SK-N-SH (cell line): ENCODE measurements around the gene CHST7. TPM values are rescaled to one million over a fixed set of nuclear protein-coding genes. Genes with fewer than 3 reads are reported as not detected.

ENCODE experiments used
- CTCF ChIA-PET: fragments of 300-600, 350-600 bp; formaldehyde crosslinking; extraction: SDS; loops from one replicate; lab custom pipeline; 2021; lab: Yijun Ruan, JAX
- POLR2A ChIA-PET: fragments of 350-600 bp; sonication (Branson Sonifier 250); formaldehyde crosslinking; extraction: SDS; loops from one replicate; lab custom pipeline; 2020; ENCODE audit warnings: antibody characterized with exemption, inconsistent platforms; lab: Yijun Ruan, JAX
- DNase-seq: peaks from one replicate; pipeline ENCODE4 v3.0.0; 2012
- H2AFZ ChIP-seq: fragments of 200-600 bp; sonication (generic); 2 replicates; pipeline ENCODE4 v1.8.1; 2016; ENCODE audit warnings: antibody characterized with exemption, mild to moderate bottlenecking, low read depth
- H3F3A ChIP-seq: fragments of 200-600 bp; sonication (generic); replicated peaks from 2 replicates; pipeline ENCODE3; 2016; ENCODE audit warnings: antibody characterized with exemption, mild to moderate bottlenecking; ENCODE audit not compliant: insufficient read depth
- H3K27ac ChIP-seq, 2 experiments: fragments of 200-500 bp in 1 of 2; fragments of 200-600 bp in 1 of 2; sonication (Bioruptor generic) in 1 of 2; sonication (generic), shearing (Covaris generic) in 1 of 2; 2 replicates each; pipeline versions ENCODE4 v1.5.1 to v1.6.1; 2014 to 2016; ENCODE audit warnings: low read depth in 2 of 2, inconsistent platforms in 1 of 2, low read length in 1 of 2, mild to moderate bottlenecking in 1 of 2, mixed read lengths in 1 of 2
- H3K27me3 ChIP-seq: fragments of 200-600 bp; sonication (generic), shearing (Covaris generic); 2 replicates; pipeline ENCODE4 v1.6.1; 2016; ENCODE audit warnings: mixed run types; ENCODE audit not compliant: insufficient read depth
- H3K36me3 ChIP-seq, 2 experiments: fragments of 200-500 bp in 1 of 2; fragments of 200-600 bp in 1 of 2; sonication (Bioruptor generic) in 1 of 2; sonication (generic) in 1 of 2; replicated peaks in 1 of 2; 2 replicates each; pipeline versions ENCODE3 to v1.5.1; 2014 to 2016; ENCODE audit warnings: low read length in 1 of 2, mild to moderate bottlenecking in 1 of 2; ENCODE audit not compliant: insufficient read depth in 2 of 2, control insufficient read depth in 1 of 2
- H3K4me1 ChIP-seq, 2 experiments: fragments of 200-500 bp in 1 of 2; fragments of 200-600 bp in 1 of 2; sonication (Bioruptor generic) in 1 of 2; sonication (generic), shearing (Covaris generic) in 1 of 2; 2 replicates each; pipeline versions ENCODE4 v1.5.1 to v1.6.1; 2014 to 2016; ENCODE audit warnings: low read depth in 1 of 2, low read length in 1 of 2, mixed run types in 1 of 2; ENCODE audit not compliant: insufficient read depth in 2 of 2, control insufficient read depth in 1 of 2
- H3K4me2 ChIP-seq: fragments of 200-600 bp; sonication (generic), shearing (Covaris generic); 2 replicates; pipeline ENCODE4 v1.6.1; 2017; ENCODE audit warnings: mixed run types
- H3K4me3 ChIP-seq, 2 experiments: fragments of 200-500 bp in 1 of 2; fragments of 200-600 bp in 1 of 2; sonication (Bioruptor generic) in 1 of 2; sonication (generic), shearing (Covaris generic) in 1 of 2; 2 replicates each; pipeline versions ENCODE4 v1.5.1 to v1.8.1; 2014 to 2016; ENCODE audit warnings: low read depth in 2 of 2, inconsistent platforms in 1 of 2, low read length in 1 of 2, mild to moderate bottlenecking in 1 of 2, mixed read lengths in 1 of 2, moderate library complexity in 1 of 2
- H3K79me2 ChIP-seq: fragments of 200-600 bp; sonication (generic); 2 replicates; pipeline ENCODE4 v1.8.1; 2017; ENCODE audit warnings: mild to moderate bottlenecking; ENCODE audit not compliant: insufficient read depth
- H3K9ac ChIP-seq: fragments of 200-600 bp; sonication (generic); 2 replicates; pipeline ENCODE4 v1.6.1; 2017; ENCODE audit warnings: mixed run types
- H3K9me2 ChIP-seq: fragments of 200-600 bp; sonication (generic); 2 replicates; pipeline ENCODE4 v1.6.1; 2017; ENCODE audit warnings: mixed run types
- H3K9me3 ChIP-seq: fragments of 200-600 bp; sonication (generic); 2 replicates; pipeline ENCODE4 v1.6.1; 2017; ENCODE audit warnings: mixed run types, mild to moderate bottlenecking, moderate library complexity
- H4K20me1 ChIP-seq: fragments of 200-600 bp; sonication (generic); 2 replicates; pipeline ENCODE4 v1.6.1; 2017; ENCODE audit warnings: mild to moderate bottlenecking, mixed run types; ENCODE audit not compliant: insufficient read depth
- EP300 ChIP-seq, 2 experiments: IDR thresholded peaks; 2 replicates each; pipeline versions ENCODE4 v1.4.0 to v1.6.1; 2012; ENCODE audit warnings: borderline replicate concordance in 1 of 2, low read depth in 1 of 2, low read length in 1 of 2
- EZH2phosphoT487 ChIP-seq: fragments of 200-600 bp; sonication (generic); IDR thresholded peaks from 2 replicates; pipeline ENCODE4 v1.6.1; 2017; ENCODE audit warnings: low read depth, mixed run types, mild to moderate bottlenecking, antibody characterized with exemption, moderate library complexity, borderline replicate concordance
- FOSL2 ChIP-seq: IDR thresholded peaks from 2 replicates; pipeline ENCODE4 v1.4.0; 2012; ENCODE audit warnings: low read depth, mild to moderate bottlenecking, moderate library complexity, borderline replicate concordance
- FOXJ3 ChIP-seq: sonication (generic); formaldehyde crosslinking; IDR thresholded peaks from 2 replicates; pipeline ENCODE4 v1.5.1; 2020; ENCODE audit warnings: mild to moderate bottlenecking, missing genetic modification reagents
- GATA2 ChIP-seq: sonication (generic); formaldehyde crosslinking; IDR thresholded peaks from 2 replicates; pipeline ENCODE4 v1.5.0; 2020; ENCODE audit warnings: mild to moderate bottlenecking, missing genetic modification reagents
- MEF2A ChIP-seq: IDR thresholded peaks from 2 replicates; pipeline ENCODE4 v1.4.0; 2012; ENCODE audit warnings: low read depth, borderline replicate concordance
- MXI1 ChIP-seq: IDR thresholded peaks from 2 replicates; pipeline ENCODE4 v1.6.1; 2012; ENCODE audit warnings: mild to moderate bottlenecking, low read depth, low read length, improper control_type of control experiment
- NRF1 ChIP-seq: IDR thresholded peaks from 2 replicates; pipeline ENCODE4 v1.6.1; 2012; ENCODE audit warnings: low read depth, mild to moderate bottlenecking, low read length
- RCOR1 ChIP-seq: fragments of 150-350 bp; IDR thresholded peaks from 2 replicates; pipeline ENCODE4 v1.6.1; 2017; ENCODE audit warnings: antibody characterized with exemption, low read length
- TCF12 ChIP-seq: IDR thresholded peaks from 2 replicates; pipeline ENCODE4 v1.4.0; 2012
- YY1 ChIP-seq: IDR thresholded peaks from 2 replicates; pipeline ENCODE4 v1.4.0; 2012; ENCODE audit warnings: low read depth, mild to moderate bottlenecking
- WGBS: methylation state at CpG from one replicate; pipeline ENCODE4 v1.1.6; 2017; ENCODE audit warnings: low lambda C conversion rate; 5-methylcytosine and 5-hydroxymethylcytosine counted together
- polyA plus RNA-seq, 3 experiments: library from polyadenylated mRNA; depleted of rRNA; stranded (reverse); fragments of >200 nt; gene quantifications; 2 replicates each; pipeline ENCODE4 v1.2.3, GENCODE V29; 2012
- TF ChIP-seq, protein P1 (sequence below): IDR thresholded peaks from 2 replicates; pipeline ENCODE4 v1.4.0; 2012; ENCODE audit warnings: low read depth, borderline replicate concordance
- TF ChIP-seq, protein P2 (sequence below): fragments of 150-350 bp; IDR thresholded peaks from 2 replicates; pipeline ENCODE4 v1.6.1; 2017; ENCODE audit warnings: antibody characterized with exemption, low read length, low read depth, borderline replicate concordance
- TF ChIP-seq, protein P3 (sequence below): fragments of 150-350 bp; IDR thresholded peaks from 2 replicates; pipeline ENCODE4 v1.6.1; 2016; ENCODE audit warnings: mild to moderate bottlenecking, low read depth, low read length

Gene CHST7
- polyA plus RNA-seq, 1 of the 3 experiments (the other 2 are of a cell fraction): 6.2 TPM

DNA sequence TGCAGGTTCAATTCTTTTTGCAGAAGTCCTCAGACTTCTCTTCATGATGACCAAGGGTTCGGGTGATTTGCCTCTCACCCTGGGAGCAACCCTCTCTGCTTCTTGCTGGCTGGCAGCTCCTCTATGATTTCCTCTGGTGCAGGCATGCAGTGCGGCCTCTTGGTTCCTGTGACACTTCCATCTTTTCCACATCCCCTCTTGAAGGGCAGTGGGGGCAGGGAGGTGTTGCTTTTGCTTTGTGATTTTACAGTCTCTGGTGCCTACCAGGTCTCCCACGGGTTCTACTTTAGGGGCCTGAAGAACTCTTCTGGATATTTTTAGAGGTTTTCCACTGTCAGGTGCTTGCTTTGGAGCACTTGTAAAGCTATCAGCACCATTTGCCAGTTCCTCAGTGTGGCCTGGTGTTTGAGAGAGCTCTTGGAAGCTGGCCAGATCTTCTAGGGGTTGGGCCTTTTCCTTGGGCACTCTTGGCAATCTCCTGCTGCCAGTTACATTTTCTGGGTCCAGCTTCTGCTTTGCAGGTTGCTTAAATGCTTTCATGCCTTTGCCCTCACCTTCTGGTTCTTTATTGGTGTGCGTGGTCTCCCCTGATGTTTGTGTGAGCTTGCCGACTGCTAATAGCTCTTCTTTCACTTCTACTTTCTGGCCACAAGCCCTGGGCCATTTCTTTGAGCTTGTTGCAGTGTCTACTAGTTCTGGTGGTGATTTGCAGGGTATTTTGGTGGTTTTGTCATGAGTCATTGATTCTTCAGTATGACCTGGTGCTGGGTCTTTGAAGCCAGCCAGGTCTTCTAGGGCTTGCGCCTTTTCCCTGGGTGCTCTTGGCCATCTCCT is 11.5 kb upstream of the CHST7 start:
- CTCF ChIA-PET: no interaction called here
- no peaks in the 10 kb centered on the region for H3F3A ChIP-seq
- no peak for TF ChIP-seq NRF1
- TF ChIP-seq FOXJ3 (CRISPR knock-in tag): no peak
- TF ChIP-seq YY1: no peak
- TF ChIP-seq TCF12: no peak
- TF ChIP-seq, protein P1, sequence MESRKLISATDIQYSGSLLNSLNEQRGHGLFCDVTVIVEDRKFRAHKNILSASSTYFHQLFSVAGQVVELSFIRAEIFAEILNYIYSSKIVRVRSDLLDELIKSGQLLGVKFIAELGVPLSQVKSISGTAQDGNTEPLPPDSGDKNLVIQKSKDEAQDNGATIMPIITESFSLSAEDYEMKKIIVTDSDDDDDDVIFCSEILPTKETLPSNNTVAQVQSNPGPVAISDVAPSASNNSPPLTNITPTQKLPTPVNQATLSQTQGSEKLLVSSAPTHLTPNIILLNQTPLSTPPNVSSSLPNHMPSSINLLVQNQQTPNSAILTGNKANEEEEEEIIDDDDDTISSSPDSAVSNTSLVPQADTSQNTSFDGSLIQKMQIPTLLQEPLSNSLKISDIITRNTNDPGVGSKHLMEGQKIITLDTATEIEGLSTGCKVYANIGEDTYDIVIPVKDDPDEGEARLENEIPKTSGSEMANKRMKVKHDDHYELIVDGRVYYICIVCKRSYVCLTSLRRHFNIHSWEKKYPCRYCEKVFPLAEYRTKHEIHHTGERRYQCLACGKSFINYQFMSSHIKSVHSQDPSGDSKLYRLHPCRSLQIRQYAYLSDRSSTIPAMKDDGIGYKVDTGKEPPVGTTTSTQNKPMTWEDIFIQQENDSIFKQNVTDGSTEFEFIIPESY: no peak
- TF ChIP-seq MEF2A: no peak
- no peak for TF ChIP-seq EP300 (IDR thresholded peaks at IDR 0.05; ENCODE audit: borderline replicate concordance in 1 of 2, low read depth in 1 of 2, low read length in 1 of 2)
- no peak for TF ChIP-seq FOSL2
- TF ChIP-seq, protein P2, sequence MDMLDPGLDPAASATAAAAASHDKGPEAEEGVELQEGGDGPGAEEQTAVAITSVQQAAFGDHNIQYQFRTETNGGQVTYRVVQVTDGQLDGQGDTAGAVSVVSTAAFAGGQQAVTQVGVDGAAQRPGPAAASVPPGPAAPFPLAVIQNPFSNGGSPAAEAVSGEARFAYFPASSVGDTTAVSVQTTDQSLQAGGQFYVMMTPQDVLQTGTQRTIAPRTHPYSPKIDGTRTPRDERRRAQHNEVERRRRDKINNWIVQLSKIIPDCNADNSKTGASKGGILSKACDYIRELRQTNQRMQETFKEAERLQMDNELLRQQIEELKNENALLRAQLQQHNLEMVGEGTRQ: no peak
- TF ChIP-seq, protein P3, sequence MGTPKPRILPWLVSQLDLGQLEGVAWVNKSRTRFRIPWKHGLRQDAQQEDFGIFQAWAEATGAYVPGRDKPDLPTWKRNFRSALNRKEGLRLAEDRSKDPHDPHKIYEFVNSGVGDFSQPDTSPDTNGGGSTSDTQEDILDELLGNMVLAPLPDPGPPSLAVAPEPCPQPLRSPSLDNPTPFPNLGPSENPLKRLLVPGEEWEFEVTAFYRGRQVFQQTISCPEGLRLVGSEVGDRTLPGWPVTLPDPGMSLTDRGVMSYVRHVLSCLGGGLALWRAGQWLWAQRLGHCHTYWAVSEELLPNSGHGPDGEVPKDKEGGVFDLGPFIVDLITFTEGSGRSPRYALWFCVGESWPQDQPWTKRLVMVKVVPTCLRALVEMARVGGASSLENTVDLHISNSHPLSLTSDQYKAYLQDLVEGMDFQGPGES: no peak
- TF ChIP-seq EZH2phosphoT487: no peak
- no peak for TF ChIP-seq MXI1
- no peak for TF ChIP-seq RCOR1
- no peak for TF ChIP-seq GATA2 (CRISPR knock-in tag)
- TF ChIP-seq, all 33 proteins: peak for 0
- H3K9me3 ChIP-seq: no peaks in the 10 kb centered on the region
- no peak overlapping the region for H3K9ac ChIP-seq
- no peak overlapping the region for H2AFZ ChIP-seq
- H3K9me2 ChIP-seq: no peaks in the 10 kb centered on the region
- WGBS: 45% methylated on average over 6 of the region's 6 CpGs
- no peak overlapping the region for H3K27ac ChIP-seq
- no peak for DNase-seq
- H3K27me3 ChIP-seq: peaks cover 14% of the 10 kb centered on the region; the same call in 1 of the 2 replicates
- POLR2A ChIA-PET: no interaction called here
- H4K20me1 ChIP-seq: no peaks in the 10 kb centered on the region
- H3K4me1 ChIP-seq: no peaks in the 10 kb centered on the region
- H3K79me2 ChIP-seq: no peaks in the 10 kb centered on the region
- no peak overlapping the region for H3K4me3 ChIP-seq
- no peak overlapping the region for H3K4me2 ChIP-seq
- H3K36me3 ChIP-seq: no peaks in the 10 kb centered on the region
